Measurements from ENCODE around the gene CRIM1.
"Not testable (repeated sequence)": the region's sequence is repeated elsewhere in the genome, so short reads cannot be mapped to it uniquely, and the experiment has no call there.

Gene CRIM1, protein sequence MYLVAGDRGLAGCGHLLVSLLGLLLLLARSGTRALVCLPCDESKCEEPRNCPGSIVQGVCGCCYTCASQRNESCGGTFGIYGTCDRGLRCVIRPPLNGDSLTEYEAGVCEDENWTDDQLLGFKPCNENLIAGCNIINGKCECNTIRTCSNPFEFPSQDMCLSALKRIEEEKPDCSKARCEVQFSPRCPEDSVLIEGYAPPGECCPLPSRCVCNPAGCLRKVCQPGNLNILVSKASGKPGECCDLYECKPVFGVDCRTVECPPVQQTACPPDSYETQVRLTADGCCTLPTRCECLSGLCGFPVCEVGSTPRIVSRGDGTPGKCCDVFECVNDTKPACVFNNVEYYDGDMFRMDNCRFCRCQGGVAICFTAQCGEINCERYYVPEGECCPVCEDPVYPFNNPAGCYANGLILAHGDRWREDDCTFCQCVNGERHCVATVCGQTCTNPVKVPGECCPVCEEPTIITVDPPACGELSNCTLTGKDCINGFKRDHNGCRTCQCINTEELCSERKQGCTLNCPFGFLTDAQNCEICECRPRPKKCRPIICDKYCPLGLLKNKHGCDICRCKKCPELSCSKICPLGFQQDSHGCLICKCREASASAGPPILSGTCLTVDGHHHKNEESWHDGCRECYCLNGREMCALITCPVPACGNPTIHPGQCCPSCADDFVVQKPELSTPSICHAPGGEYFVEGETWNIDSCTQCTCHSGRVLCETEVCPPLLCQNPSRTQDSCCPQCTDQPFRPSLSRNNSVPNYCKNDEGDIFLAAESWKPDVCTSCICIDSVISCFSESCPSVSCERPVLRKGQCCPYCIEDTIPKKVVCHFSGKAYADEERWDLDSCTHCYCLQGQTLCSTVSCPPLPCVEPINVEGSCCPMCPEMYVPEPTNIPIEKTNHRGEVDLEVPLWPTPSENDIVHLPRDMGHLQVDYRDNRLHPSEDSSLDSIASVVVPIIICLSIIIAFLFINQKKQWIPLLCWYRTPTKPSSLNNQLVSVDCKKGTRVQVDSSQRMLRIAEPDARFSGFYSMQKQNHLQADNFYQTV

DNA sequence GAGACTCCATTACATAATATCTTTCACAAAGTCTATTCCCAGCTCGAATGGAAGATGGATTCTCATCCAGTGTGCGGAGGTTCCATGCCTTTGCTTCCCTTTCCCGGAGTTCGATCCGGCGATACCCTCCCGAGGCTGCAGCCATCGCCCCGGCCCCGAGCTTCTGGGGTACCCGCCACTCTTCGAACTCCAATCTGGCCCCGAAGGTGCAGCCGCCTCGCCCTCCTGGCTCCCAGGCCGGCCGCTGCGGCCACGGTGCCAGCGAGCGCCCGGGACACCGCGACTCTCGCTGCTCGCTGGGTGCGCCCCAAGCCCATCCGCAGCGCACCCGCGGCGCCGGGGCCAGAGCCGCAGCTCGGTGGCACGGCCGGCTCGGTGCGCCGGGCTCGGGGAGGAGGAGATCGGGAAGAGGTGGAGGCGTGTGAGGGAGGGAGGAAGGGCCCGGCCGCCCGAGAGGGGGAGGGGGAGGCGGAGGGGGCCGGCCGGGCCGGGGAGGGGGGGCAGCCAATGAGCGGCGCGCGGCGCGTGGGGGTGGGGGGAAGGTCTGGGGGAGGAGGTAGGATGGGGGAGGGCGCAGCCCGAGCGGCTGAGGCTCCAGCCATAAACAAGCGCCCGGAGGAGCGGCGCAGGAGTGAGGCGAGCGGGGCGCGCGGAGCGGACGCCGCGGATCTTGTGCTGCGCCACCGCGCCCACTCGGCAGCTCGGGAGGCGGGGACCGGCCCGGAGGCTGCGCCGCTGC is at the start of gene CRIM1:
Gene CRIM1, plus strand, starts transcription at position 628 of the 739 bp plus-strand sequence. CDS start 515 bp downstream, outside the sequence.
- DNase-seq: peak; percentile 33

- no peak for DNase-seq
These were observed 48.1 kb upstream of the CRIM1 start for GRCh38 chr2:36307441-36307840.

DNA sequence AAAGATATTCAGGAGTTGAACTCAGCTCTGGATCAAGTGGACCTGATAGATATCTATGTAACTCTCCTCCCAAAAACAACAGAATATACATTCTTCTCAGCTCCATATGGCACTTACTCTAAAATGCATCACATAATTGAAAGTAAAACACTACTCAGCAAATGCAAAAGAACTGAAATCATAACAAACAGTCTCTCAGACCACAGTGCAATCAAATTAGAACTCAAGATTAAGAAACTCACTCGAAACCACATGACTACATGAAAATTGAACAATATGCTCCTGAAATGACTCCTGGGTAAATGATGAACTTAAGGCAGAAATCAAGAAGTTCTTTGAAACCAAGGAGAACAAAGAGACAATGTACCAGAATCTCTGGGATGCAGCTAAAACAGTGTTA is 45.1 kb upstream of the CRIM1 start:
- not testable (repeated sequence) for DNase-seq

DNA sequence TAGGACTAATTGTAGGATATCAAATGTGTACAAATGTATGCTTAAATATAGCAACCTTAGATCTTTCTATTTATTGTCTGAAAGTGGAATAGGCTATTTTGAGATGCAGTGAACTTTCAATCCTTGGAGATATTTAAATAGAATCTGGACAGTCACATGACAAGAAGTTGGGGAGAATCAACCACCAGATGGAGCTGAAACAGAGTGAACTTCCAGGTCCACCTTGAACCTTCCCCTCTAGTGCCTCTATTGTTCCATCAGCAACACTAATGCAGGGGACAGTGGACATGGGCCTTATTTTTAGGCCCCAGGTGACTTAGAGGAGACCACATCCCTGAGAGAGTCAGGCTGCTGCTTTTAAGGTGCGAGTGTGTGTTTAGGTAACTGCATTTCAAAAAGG is 37.0 kb upstream of the CRIM1 start:
- DNase-seq: no peak

- DNase-seq: no peak
These were observed 33.5 kb upstream of the CRIM1 start for GRCh38 chr2:36322108-36322507.

DNA sequence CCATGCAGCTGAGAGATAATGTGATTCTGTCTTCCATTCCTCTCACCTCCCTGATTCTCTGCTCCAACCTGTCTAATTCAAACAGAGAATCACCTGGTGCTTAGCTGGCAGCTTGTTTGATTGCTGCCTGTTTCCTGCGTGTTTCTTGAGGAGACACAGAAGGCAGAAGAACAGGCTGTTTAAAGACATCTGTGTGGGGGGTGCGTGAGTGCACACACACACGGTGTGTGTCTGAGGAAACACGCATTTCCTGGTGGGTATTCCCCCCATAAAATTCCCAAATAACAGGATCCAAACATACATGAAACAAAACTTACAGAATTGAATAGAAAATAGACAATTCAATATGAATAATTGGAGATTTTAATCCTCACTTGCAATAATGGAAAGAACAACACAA is 29.3 kb upstream of the CRIM1 start:
- DNase-seq: no peak

- no peak for DNase-seq
These were observed 26.3 kb upstream of the CRIM1 start for GRCh38 chr2:36329251-36329650.

DNA sequence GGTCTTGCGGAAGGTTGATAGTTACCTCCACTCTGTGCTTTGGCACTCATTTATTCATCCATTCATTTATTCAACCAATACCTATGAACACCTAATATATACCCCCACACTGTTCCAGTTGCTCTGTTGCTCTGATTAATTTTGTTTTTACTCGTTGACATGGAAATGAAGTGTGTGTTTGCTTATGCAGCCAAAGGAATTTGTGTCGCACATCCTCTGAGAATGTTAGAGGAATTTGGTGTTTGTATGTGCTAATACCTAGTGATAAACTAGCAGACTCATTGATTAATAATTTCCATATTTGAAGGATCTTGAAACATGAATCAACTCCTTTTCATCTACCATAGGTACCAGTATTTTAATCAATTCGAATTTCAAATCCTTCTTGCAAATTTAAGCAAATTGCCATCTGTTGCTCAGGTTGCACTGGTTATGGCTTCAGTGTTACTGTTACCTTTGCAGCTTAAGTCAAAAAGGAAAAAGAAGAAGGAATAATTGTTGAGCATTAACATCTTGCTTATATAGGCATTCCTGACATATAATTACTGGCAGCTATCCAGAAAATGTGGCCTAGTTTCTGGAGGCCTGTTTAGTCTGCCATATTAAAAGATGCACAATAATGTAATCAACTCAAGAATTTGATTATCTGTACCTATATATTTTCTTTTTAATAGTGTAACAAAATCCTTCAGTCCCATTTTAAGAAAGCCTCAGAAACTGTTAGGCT is 25.7 kb upstream of the CRIM1 start:
- no peak for DNase-seq

DNA sequence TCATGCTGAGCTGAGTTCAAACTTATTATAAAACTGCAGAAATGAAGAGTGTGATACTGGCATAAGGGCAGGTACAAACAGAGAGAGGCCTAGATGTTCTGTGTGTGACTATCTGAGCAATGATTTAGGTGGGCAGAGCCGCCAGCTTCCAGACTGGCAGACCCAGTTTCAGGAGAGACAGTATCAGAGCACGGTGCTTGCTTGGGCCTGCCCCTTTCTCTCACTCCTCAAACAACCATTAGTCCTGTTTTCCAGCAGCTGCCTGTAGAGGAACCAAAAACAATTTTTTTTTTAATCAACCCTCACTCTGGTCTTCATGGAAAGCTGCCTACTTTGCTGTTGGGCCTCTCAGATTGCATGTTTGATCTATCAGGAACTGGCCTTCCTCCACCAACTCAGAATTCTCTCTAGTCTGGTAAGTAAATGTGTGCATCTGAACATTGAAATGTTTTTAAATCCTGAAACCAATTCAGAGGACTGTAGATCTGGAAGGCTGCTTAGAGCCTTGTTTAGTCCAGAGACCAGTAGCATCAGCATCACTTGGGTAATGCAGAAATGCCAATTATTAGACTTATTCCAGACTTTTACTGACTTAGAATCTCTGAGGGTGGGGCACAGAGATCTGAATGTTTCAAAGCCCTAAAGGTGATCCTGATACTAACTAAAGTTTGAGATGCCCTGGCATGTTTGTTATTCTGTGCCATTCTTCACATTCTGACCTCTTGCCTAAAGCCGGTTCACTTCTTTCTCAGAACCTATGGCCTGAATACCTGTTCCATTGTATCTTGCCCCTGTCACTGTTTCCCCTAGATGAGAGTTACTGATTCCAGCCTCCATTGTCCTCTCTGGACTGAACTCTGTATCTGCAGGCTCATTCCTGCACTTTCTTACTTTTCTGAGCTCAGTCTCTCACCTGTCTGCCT is 24.8 kb upstream of the CRIM1 start:
- no peak for DNase-seq

DNA sequence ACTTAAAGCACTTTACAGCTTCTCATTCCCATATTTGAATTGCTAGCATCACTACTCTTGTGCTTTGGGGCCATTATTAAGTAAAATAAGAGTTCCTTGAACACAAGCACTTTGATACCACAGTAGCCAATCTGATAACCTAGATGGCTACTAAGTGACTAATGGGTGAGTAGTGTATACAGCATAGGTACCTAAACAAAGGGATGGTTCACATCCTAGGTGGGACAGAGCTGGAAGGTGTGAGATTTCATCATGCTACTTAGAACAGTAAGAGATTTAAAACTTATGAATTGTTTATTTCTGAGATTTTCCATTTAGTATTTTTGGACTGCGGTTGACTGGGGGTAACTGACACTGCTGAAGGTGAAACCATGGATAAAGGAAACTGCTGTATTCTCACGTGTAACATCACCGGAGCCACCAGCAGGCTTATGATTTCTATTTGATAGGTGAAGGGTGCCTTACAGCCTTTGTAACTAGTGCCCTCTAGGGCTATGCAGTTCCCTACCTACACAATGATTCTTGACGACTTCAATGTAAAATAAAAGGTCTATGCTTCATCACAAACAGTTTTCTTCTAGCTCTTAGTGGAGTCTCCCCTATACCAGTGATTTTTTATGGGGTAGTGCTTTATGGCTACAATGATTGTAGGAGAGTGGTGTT is 22.1 kb upstream of the CRIM1 start:
- DNase-seq: no peak

DNA sequence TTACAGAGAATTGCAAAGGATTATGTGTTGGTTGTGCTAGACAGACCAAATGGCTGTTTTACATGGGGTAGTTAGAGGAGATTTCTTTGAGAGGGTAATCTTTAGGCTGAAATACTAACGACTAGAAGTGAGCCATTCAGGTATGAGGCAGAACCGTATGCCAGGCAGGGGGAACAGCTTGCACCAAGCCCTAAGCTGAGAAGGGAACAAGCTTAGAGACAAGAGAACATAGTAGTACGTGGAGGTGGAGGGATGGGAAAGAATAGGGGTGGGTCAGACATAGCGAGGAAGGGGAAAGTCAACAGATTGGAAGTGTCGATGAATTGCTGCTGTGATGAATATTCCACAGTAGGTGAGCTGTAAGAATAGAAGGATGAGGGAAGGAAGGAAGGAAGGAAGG is 20.0 kb upstream of the CRIM1 start:
- no peak for DNase-seq

DNA sequence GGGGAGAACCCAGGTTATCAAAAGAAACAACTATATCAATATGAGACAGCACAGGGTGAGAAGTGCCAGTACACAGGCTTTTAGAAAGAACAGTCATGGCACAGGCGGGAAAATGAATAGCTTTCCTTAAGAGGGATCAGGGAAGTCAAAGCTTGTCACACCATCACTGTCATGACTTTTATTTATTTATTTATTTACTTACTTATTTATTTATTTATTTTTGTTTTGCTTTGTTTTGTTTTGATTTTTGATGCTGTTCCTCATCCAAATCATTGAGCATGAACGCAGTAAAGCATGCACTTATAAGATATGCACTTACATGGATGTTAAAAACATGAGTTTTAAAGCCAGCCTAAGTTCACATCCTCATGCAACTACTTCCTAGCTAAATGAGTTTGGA is 19.3 kb upstream of the CRIM1 start:
- DNase-seq: no peak

GRCh38 chr2:36337354-36337753 is 18.2 kb upstream of the CRIM1 start:
- no peak for DNase-seq

GRCh38 chr2:36338124-36338826 is 17.3 kb upstream of the CRIM1 start:
- no peak for DNase-seq

DNA sequence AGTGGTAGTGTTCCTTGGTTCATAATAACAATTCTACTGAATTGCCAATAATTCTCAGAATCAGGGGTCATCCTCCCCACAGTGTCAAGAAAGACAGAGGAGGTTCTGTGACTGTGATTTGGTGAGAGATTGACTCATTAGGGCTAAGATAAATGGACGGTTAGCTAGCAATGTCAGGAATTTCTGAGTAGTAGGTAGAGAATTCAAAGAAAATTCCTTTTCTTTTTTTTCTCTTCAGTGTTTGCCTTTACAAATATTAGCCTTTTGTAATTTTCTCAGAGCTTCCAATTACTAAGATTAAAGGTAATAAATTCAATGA is 16.8 kb upstream of the CRIM1 start:
- DNase-seq: no peak

DNA sequence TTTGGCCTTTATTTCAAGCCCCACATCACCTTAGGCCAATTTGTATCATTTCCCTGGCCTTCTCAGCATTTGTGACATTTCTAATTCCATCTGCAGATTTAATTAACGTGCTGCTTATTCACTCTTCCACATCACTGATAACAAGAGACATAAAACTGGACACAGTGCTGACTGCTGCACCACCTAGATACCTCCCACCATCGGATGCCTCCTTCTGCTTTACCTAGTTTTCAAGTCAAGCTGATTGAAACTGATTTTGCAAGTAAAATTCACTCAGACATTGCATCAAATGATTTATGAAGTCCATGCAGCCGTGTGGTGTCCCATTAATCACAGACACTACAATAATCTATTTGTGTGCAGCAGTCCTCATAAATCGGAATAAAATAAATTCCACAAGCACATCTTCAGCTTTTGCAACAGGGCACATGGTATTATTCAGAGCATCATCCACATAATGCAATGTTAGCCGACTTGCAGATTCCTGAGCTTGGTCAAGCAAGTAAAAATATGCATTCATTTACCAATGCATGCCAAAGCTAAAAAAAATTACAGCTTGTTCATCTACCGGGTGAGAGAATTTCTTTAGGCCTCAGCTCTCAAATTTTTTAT is 15.9 kb upstream of the CRIM1 start:
- DNase-seq: no peak

GRCh38 chr2:36343606-36344005 is 12.0 kb upstream of the CRIM1 start:
- DNase-seq: no peak

- no peak for DNase-seq
These were observed 6.9 kb upstream of the CRIM1 start for GRCh38 chr2:36348721-36349120.

DNA sequence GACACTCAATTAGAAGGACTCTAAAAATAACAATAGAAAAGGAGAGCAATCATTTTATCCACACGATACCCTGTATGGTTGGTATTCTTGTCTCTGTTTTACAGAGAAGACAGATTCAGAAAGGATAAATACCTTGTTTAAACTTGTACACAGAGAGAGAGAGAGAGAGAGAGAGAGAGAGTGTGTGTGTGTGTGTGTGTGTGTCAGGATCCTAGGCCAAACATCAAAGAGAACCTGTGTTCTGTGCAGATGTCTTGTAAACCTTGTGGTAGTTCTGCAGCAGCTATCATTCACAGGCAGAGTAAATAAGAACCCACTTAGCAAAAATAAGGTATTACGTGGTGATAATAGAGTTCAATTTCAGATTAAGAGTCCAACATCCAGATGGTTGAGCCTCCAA is 4.3 kb upstream of the CRIM1 start:
- no peak for DNase-seq
